ENCODE results near the gene RUNX1. TPM values are rescaled to one million over a fixed set of nuclear protein-coding genes. Genes with fewer than 3 reads are reported as not detected.

Gene RUNX1
- total RNA-seq, 1 donor from 2014 or later, result 2.0 TPM

DNA sequence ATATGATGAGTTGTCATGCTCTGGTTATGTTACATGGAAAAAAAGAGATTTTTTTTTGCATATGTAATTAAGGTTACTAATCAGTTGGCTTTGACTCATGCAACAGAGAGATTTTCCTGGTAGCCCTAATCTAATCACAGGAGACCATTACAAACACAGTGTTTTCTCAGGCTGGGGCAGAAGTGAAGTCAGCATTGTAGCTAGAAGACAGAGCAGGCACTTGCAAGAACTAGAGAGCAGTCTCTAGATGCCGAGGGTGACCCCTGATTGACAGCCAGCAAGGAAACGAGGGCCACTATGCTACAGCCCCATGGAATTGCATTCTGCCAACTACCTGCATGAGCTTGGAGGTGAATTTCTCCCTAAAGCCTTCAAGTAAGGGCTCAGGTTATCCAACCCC, 151.3 kb downstream of the RUNX1 start:
- no peak for DNase-seq

DNA sequence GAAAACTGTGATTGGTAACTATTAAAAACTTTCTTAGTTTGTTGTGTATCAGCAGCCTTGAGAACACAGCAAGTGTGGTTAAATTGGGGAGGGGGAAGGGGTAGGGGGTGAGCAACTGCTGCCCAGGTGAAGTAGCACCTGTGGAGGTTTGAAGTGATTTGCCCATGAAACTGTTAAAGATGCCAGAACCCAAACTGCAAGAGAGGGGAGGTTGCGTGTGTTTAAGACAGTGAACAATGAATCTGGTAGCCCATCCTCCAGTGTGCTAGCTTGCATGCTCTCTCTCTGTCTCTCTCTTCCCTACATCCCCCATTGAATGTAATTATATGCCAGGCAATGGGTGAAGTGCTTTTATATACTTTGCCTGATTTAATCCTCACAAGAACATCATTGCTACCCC, 154.7 kb downstream of the RUNX1 start:
- DNase-seq, result no peak

DNA sequence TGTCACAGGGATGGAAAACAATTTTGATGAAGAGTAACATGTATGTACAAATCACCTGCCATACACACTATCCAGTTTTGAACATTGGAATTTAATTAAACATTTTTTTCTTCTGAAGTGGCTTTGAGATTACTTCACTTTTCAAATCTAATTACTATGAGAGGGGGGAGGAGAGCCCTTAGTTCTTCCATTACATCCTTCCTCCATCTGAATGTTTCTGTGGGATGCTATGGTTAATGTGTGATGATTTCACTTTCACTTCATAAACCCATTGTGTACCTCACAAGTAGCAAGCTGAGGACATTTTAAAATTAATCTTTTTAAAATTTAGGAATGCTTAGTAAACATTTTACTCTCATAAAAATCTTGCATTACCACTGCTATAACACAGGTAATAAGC, 156.9 kb downstream of the RUNX1 start:
- DNase-seq, result no peak

GRCh38 chr21:34891613-34891943, 157.5 kb downstream of the RUNX1 start:
- no peak for DNase-seq

GRCh38 chr21:34890724-34891612, 158.1 kb downstream of the RUNX1 start:
- DNase-seq, result no peak

DNA sequence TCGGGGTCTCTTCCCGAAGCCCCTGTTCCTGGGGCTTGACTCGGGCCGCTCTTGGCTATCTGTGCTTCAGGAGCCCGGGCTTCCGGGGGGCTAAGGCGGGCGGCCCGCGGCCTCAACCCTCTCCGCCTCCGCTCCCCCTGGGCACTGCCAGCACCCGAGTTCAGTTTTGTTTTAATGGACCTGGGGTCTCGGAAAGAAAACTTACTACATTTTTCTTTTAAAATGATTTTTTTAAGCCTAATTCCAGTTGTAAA, 158.7 kb downstream of the RUNX1 start:
- no peak for DNase-seq

- no peak for DNase-seq
These were observed 159.2 kb downstream of the RUNX1 start for GRCh38 chr21:34889676-34890469.

- DNase-seq, result no peak
These were observed 159.8 kb downstream of the RUNX1 start for GRCh38 chr21:34889320-34889675.

DNA sequence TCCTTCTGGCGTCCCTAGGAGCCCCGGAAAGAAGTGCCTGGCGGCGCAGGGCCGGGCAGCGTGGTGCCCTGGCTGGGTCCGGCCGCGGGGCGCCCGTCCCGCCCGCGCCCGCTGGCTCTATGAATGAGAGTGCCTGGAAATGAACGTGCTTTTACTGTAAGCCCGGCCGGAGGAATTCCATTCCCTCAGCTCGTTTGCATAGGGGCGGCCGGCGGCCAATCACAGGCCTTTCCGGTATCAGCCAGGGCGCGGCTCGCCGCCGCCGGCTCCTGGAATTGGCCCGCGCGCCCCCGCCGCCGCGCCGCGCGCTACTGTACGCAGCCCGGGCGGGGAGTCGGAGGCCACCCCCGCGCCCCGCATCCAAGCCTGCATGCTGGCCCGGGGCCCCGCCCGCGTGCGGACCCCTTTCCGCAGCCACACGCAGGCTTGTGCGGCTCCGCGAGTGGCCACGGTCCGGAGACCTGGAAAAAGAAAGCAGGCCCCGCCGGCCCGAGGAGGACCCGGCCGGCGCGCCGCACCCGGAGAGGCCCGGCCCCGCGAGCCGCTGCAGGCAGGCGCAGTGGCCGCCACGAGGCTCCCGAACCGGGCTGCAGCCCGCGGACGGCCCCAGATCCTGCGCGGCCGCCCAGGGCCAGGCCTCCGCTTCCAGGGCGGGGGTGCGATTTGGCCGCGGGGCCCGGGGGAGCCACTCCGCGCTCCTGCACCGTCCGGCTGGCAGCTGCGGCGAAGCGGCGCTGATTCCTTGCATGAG, 160.4 kb downstream of the RUNX1 start:
- DNase-seq, result peak; percentile 31

- DNase-seq, result peak; percentile 17
These were observed 161.2 kb downstream of the RUNX1 start for GRCh38 chr21:34887725-34888568.

GRCh38 chr21:34887105-34887442, 162.0 kb downstream of the RUNX1 start:
- DNase-seq, result no peak

GRCh38 chr21:34886240-34887104, 162.6 kb downstream of the RUNX1 start:
- DNase-seq, result no peak

DNA sequence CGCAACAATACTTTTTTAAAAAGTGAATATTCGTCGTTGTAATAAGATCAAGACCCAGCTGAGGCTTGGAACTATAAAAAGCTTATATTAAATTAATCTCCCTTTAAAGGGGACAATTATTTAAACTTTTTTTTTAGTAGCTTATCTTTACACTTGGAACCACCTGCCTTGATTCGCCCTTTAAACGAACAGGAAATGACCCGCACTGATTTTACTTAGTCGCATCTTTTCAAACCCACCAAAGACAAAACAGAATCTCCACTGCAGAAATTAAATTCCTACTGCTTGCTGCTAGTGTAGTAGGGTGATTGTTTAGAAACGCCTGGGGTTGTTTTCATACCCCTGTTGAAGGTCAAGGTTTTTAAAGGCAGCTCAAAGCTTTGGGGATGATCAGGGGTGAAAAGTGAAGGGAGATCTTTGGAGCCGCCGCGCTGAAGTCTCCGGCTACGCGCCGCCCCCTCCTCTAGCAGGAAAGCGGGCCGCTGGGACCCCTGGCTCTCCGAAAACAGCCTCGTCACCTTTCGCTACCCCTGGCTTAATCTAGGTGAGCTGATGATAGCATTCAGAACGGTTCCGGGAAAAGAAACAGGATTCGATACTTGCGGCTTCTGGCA, 163.4 kb downstream of the RUNX1 start:
- DNase-seq, result no peak

GRCh38 chr21:34885125-34885524, 164.0 kb downstream of the RUNX1 start:
- DNase-seq, result no peak

GRCh38 chr21:34884346-34884929, 164.7 kb downstream of the RUNX1 start:
- DNase-seq, result no peak

DNA sequence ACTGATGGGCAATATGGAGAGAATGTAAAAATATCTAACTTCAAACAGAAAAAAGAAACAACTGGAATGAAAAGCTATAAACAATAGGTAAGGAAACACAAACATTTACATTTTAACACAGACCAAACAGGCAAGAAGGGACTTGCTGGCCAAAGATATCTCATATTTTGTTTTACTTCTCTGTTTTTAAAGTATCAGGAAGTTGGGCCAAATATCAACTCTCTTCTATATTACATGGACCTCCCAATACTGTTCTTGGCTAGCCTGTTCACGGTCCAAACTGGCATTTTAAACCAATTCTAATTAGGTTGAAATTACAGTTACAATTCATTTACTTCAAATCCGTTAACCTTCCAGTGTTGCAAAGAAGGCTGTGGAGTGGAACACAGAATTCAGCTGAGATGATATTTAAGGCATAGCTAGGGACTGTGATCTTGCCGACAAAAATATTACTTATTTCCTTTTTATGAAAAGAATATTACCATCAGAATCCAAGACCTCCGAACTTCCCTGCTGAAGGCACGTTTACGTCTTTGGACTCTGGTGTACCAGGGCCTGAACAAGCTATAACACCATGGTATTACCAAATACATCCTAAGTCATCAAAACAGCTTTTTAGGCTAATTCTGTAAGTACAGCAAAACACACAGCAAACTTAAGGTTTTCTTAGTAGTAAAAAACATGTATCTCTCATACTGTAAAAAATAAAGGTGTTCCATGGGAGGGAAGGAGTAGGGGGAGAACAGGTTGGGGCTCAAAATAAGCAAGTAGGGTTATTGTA, 165.4 kb downstream of the RUNX1 start:
- DNase-seq, result no peak

DNA sequence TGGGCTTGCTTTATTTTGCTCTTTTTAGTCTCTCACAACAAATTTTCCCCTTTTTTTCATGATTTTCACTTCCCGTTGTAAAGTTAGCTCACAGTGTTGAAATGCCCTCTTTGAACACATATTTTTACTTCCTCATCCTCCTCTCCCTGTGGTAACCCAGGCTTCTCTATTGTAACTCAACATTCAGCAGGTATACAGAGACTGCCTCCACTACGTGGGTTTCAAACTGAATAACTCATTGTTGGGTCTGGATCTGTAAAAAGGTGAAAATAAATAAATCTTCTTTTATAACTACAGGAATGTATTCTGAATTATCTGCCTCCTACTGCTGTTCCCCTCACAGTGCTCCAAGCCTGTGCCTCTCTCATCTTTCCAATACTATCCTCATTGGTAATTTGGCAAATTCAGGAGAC, 166.4 kb downstream of the RUNX1 start:
- DNase-seq, result no peak

DNA sequence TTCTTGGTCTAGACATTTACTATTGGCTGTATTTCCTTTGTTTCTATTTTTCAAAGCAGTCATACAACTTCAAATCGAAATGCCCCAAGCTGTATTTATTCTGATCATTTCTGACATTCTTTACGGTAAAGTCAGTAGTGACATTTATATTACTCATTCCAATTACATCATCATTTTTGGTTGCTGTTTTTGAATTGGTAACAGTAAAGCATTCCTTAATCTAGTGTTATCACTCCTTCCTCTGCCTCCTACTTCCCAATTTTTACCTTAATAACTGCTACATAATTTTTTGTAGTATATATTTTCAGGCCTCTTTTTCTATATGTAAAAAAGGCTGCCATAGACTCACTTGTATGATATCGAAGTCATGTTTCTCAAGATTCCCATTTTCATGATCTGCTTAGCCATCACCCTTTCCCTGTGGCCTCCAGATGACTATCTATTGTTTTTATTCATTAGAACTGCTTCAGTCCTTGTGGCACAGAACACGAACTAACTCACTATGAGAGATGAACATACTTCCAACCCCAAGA, 167.2 kb downstream of the RUNX1 start:
- no peak for DNase-seq

GRCh38 chr21:34881421-34881820, 167.7 kb downstream of the RUNX1 start:
- no peak for DNase-seq

GRCh38 chr21:34880401-34880800, 168.7 kb downstream of the RUNX1 start:
- no peak for DNase-seq
